UCSD-AML1 (cell line): ENCODE measurements around the gene CHST12.

Experiments
- DNase-seq: peaks from one replicate; lab custom pipeline; 2025; ENCODE audit not compliant: unreplicated experiment; lab: John Stamatoyannopoulos, UW

The CHST12 gene

GRCh38 chr7:2433713-2434550 is 30.5 kb downstream of the CHST12 start:
- DNase-seq, result no peak

- DNase-seq, result no peak
Measured at GRCh38 chr7:2435146-2435545, 31.7 kb downstream of the CHST12 start.

DNA sequence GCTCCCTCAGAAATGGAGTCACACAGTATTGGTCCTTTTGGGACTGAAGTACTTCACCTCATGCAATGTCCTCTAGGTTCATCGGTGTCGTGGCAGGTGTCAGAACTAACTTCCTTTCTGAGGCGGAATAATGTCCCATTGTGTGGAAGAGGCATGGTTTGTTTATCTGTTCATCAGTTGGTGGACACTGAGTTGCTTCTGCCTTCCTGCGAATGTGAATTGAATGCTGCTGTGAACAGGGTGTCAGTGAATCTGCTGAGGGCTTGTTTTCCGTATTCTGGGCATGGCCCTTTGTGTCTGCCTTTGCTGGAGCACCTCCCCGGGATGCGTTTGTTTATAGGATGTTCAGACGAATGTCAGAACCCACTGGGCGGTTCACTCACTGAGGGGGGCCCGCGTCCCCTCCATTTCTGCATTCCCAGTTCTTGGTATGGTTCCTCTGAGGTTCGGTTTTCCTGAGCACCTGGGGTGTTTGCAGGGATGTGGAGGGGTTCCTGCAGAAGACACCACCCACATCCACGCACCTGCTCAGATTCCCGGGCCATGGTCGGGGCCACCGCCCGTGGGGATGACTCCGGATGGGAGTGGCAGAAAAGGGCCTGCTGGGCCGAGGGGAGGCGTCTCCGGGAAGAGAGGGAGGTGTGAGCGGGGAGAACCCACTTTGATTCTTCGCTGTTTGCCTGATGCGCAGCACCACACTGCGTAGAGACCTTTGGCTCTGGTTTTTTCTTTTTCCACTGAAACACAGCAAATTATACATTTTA is 33.1 kb downstream of the CHST12 start:
- no peak for DNase-seq

- no peak for DNase-seq
Measured at GRCh38 chr7:2437136-2437535, 33.7 kb downstream of the CHST12 start.

DNA sequence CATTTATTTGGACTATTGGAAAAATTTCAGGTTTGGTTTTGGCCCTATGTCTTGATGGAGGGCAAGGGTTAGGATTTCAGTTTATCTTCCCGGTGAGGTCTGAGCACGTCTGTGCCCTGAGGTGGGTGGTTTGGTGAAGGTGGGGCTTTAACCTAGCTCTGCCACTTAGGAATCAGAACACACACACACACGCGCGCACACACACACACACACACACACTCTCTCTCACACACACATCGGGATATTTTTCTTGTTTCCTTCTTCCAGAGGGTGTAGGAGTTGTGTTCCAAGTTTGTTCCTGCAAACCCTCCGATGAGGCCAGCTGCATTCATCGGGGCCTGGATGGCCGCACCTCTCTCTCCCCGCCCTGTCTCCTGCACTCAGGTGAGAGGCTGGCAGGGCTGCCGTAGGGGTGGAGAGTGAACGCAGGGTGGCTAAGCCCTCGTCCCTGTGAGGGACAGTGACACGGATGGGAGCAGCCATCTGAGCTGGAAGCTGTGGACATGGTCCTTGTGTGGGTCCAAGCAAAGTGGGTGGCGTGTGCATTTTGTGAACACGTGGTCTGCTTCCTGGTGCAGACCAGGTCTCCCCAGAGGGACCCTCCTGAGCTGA is 34.2 kb downstream of the CHST12 start:
- DNase-seq, result no peak

DNA sequence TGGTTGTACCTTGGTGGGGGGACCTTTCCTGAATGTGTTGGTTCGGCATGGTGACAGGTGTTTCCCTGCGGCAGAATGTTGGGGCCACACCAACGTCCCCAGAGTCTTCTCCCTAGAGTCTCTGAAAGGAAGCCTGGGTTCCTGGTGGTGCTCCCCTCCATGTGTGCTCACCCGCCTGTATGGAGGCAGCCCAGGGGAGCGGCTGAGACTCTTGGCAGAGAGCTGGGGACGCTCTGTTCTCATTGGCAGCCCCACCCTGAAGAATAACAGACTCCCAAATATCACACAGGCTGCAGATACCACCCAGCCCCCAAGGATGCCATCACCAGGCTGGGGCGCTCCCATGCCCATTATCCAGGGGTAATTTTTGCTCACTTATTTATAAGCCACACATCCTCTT is 34.8 kb downstream of the CHST12 start:
- DNase-seq, result no peak

DNA sequence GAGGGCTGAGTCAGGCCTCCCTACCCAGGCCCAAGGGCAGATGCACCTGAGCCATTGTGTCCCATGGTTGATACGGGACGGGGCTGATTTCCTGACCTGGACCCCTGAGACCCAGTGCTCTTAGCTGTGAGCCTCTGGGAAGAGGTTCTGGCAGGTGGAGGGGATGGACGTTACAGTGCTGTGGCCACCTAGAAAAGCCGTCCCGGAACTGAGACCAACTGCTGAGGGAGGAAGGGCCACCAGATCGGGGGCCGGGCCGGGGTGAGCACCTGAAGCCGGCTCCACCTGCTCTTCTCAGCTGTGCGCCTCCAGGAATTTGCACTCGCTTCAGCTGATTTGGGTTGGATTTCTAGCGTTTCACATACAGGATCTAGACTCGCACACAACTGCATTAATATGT is 35.4 kb downstream of the CHST12 start:
- DNase-seq, result no peak

GRCh38 chr7:2440608-2441245 is 37.3 kb downstream of the CHST12 start:
- no peak for DNase-seq

GRCh38 chr7:2441430-2442058 is 38.1 kb downstream of the CHST12 start:
- no peak for DNase-seq

GRCh38 chr7:2443491-2443890 is 40.1 kb downstream of the CHST12 start:
- no peak for DNase-seq

- no peak for DNase-seq
Measured at GRCh38 chr7:2444476-2444875, 41.1 kb downstream of the CHST12 start.

DNA sequence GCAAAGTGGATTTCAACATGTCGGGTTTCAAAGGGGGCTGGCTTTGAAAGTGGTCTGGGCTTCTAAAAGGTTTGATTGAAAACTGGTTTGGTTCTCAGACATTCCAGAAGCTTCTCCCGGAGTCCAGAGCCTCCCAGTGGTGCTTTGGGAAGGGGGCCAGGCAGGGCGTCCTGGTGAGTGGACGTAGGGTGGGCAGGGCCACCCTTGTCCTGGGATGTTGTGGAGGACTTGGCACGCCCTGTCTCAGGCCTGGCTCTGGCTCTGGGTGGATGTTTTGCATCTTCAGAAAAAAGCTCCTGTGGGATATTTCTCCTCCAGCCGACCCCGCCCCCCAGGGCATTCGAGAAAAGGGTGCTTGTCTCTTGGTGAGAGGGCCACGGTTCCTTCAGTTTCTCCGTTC is 41.6 kb downstream of the CHST12 start:
- DNase-seq, result no peak

DNA sequence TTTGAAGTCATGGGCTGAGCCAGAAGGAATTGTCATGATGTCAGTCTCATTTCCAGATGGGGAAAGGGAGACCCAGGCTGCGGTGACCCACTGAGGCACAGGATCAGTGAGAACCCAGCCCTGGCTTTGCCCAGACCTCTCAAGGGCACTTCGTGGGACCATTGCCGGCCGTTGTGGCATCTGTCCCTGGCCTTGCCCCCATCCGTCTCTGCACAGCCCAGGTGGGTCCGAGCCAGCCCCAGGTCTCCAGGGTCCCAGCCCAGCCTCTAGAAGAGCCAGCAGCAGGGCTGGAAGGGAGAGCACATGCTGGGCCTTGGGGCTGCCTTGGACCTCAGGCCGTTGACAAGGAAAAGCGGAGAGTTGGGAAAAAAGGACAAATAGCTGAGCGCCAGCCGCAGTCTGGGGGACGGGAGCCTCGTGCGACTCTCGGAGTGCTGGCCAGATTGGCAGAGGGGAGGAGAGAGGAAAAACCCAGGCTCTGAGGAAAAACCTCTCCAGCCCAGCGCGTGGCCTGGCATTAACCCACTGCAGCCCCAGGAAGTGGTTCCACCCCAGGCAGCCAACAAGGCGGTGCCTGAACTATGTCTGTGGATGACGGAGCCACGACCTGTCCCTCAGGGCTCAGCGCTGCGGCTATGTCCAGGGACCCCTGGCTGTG is 42.6 kb downstream of the CHST12 start:
- no peak for DNase-seq

DNA sequence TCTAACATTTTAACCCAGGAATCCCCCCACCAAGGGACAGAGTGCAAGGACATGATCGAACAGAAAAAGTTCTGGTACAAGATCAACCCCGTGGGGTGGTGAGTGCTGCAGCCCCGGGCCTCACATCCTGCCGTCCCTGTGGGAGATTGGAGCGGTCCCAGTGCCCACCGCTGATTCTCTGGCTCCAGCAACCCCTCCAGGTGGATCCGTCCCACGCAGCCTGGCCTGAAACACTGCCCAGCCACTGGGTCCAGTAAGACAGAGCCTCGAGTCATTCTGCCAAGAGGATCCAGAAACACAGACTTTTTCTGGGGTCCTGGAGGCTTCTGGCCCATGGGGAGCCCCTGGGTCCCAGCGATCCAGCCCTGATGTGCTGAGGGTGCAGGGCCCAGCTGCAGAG is 43.3 kb downstream of the CHST12 start:
- DNase-seq, result no peak

DNA sequence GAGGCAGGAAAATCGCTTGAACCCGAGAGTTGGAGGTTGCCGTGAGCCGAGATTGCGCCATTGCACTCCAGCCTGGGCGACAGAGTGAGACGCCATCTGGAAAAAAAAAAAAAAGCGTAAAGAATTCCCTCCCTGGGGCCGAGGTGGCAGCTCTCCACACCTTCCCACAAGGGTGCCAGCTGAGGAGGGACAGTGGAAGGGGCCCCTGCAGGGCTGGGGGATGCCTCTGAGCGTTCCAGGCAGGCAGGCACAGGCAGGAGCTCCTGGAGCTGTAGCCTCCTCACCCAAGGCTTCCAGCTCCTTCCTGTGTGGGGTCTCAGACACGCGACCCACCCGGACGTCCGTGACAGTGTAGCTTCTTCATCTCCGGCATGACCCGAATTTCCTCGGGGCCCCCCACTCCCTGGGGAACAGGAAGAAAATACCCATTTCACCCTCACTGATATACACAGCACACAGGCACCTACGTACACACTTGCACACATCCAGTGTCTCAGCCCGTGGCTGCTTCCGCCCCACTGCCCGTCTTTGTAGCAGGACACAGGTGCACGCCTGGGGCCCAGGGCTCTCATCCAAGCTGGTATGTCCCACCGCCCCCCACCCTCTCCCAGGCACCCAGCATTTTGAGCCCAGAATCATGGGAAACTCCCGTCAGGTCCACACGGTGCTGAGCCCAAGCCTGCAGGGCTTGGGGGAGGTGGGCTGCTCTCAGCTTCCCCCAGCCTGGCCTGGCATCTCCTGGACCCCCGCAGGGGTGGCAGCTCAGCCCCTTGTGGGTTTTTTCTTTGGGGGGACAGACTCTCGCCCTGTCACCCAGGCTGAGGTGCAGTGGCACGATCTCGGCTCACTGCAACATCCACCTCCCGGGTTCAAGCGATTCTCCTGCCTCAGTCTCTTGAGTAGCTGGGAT is 47.0 kb downstream of the CHST12 start:
- no peak for DNase-seq

DNA sequence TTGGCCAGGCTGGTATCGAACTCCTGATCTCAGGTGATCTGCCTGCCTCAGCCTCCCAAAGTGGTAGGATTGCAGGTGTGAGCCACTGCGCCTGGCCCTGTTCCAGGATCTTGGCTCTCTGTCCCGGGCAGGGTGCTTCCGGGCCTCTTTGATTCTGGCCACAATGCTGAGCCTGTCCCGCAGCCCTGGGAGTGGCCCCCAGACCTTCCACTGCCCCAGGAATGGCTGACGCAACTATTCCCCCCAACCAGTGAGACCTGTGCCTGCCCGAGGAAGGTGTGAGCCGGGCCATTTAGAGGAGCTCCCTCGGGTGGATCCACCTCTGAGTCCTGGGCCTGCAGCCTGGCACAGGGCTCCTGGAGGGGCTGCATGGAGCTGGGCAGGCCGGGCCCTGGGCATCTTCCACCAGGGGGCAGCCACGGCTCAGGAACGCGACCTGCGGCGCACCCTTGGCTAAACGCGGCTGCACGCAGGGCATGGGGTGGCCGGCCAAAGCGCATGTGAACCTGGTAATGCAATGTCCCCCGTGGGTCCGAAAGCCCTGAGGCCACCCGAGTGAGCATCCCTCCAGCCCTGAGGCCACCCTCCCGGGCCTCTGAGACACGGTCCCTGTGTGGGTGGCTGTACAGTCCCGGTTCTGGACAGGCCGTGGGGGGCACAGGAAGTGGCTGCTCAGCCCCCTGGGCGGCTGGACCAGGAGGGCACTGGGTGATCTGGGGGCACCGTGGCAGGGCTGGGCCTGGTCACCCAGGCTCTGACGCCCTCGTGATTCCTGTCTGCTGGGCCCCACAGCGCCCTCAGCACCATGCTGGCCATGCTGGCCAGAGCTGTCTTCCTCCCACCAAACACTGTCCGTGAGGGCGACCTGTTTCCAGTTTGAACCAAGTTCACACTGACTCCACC is 48.0 kb downstream of the CHST12 start:
- peak; percentile 65 for DNase-seq

DNA sequence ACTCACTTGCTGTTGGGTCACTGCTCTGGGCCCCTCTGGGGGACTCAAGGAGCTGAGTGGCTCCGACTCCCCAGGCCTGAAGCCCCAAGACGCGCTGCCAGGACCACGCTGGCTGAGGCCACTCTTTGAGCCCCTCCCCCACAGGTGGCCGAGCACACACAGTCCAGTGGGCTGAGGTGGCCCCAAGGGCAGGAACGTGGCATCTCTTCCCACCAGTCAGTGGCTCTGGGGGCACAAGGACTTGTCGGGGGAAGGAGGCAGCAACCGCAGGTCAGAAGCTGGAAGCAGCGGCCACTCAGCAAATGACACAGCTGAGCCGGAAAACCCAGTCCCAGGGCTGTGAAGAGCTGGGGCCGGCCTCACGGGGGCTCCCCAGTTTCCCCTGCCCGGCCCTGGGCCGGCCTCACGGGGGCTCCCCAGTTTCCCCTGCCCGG is 48.7 kb downstream of the CHST12 start:
- DNase-seq, result no peak

- DNase-seq, result no peak
Measured at GRCh38 chr7:2452643-2453270, 49.3 kb downstream of the CHST12 start.
